ENCODE results near the gene DPP6. TPM values are rescaled to one million over a fixed set of nuclear protein-coding genes. Genes with fewer than 3 reads are reported as not detected.

DPP6 gene
- total and polyA plus RNA-seq, 2 of the 8 experiments (the other 6 are each of a cell fraction or from before 2014, with no cell fraction given): 4.7 to 6.8 TPM

DNA sequence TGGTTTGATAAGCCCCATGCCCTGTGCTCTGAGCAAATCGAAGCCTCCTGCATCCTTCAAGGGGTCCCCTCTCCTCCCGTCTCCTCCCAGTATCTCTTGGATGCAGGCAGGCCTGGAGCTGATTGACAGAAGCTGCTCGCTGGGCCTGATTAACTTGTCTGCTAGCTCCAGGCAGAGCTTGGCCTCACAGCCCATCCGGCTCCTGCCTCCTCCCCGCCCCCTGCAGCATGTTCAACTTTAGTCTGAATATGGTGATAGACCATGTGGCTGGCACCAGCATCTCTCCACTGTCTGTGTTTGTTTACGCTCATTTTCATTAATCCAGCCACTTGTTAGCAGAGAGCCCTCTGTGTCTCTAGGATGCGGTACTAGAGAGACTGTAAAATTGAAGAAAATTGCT, 432.2 kb downstream of the DPP6 start:
- H2BK5ac ChIP-seq (ENCODE audit: low read depth, low read length): no peak overlapping the region
- peaks cover 0 to 2% of the 10 kb centered on the region in 2 experiments for H4K20me1 ChIP-seq (replicated peaks in 1 of 2; ENCODE audit: control insufficient read depth in 1 of 2, insufficient read depth in 2 of 2, low read length in 2 of 2)
- ChIA-PET CTCF (ENCODE audit: partially characterized antibody) (interaction anchor here (0.8 to 1.7 kb wide), 4 partner anchors 8 to 19 kb away, joined by 3 to 7 read pairs (median 4); no protein-coding TSS in a partner anchor), POLR2A (ENCODE audit: partially characterized antibody) (no interaction called here)
- peaks cover 1% of the 10 kb centered on the region; the same call in 1 of the 2 replicates for H3K23me2 ChIP-seq (ENCODE audit: low read depth, low read length)
- H3K79me1 ChIP-seq (ENCODE audit: low read depth, low read length): no peaks in the 10 kb centered on the region
- H3K27me3 ChIP-seq (replicated peaks in 1 of 4; ENCODE audit: control insufficient read depth in 3 of 4, extremely low read depth in 1 of 4, insufficient read depth in 3 of 4, low read length in 3 of 4): no peaks in the 10 kb centered on the region
- no peak overlapping the region for H2BK20ac ChIP-seq (ENCODE audit: low read length)
- H3K36me3 ChIP-seq (ENCODE audit: control insufficient read depth in 2 of 4, insufficient read depth in 4 of 4, low read length in 3 of 4): no peaks in the 10 kb centered on the region
- no peaks in the 10 kb centered on the region for H3K79me2 ChIP-seq (ENCODE audit: control insufficient read depth in 1 of 2, insufficient read depth in 2 of 2, low read length in 2 of 2)
- no peak overlapping the region; the same call in 1 of the 2 replicates for H4K8ac ChIP-seq (ENCODE audit: extremely low read depth, insufficient read depth, low read length)
- H3K4me1 ChIP-seq (replicated peaks in 1 of 4; ENCODE audit: control insufficient read depth in 3 of 4, insufficient read depth in 4 of 4, low read length in 3 of 4): peaks cover 0 to 4% (median 2%) of the 10 kb centered on the region in 4 experiments; a peak in 3 of 7 replicates
- H3K4me2 ChIP-seq (ENCODE audit: insufficient read depth in 1 of 2, low read depth in 2 of 2, low read length in 2 of 2): no peak overlapping the region; a peak in 1 of 4 replicates
- H2BK12ac ChIP-seq (ENCODE audit: low read depth, low read length): no peak overlapping the region
- TF ChIP-seq POLR2AphosphoS5 (IDR thresholded peaks at IDR 0.05; ENCODE audit: low read depth, low read length) (no peak), CHD1 (IDR thresholded peaks at IDR 0.05; ENCODE audit: low read depth, low read length) (no peak), CBX8 (IDR thresholded peaks at IDR 0.05; ENCODE audit: borderline replicate concordance, low read depth, low read length) (no peak), RAD21 (IDR thresholded peaks at IDR 0.05 in 1 of 2, conservative IDR thresholded peaks at IDR 0.05 in 1 of 2; ENCODE audit: low read depth in 2 of 2, low read length in 2 of 2) (peak; percentile 12 to 14; a peak in 1 of 4 replicates), TCF12 (IDR thresholded peaks at IDR 0.05; ENCODE audit: low read depth, low read length) (no peak), NANOG (IDR thresholded peaks at IDR 0.05; ENCODE audit: insufficient read depth, low read depth, low read length, poor library complexity, severe bottlenecking) (no peak), GTF2F1 (IDR thresholded peaks at IDR 0.05; ENCODE audit: borderline replicate concordance, low read depth, low read length) (no peak)
- TF ChIP-seq, protein P1, sequence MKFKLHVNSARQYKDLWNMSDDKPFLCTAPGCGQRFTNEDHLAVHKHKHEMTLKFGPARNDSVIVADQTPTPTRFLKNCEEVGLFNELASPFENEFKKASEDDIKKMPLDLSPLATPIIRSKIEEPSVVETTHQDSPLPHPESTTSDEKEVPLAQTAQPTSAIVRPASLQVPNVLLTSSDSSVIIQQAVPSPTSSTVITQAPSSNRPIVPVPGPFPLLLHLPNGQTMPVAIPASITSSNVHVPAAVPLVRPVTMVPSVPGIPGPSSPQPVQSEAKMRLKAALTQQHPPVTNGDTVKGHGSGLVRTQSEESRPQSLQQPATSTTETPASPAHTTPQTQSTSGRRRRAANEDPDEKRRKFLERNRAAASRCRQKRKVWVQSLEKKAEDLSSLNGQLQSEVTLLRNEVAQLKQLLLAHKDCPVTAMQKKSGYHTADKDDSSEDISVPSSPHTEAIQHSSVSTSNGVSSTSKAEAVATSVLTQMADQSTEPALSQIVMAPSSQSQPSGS (IDR thresholded peaks at IDR 0.05; ENCODE audit: low read length): no peak
- TF ChIP-seq, protein P2, sequence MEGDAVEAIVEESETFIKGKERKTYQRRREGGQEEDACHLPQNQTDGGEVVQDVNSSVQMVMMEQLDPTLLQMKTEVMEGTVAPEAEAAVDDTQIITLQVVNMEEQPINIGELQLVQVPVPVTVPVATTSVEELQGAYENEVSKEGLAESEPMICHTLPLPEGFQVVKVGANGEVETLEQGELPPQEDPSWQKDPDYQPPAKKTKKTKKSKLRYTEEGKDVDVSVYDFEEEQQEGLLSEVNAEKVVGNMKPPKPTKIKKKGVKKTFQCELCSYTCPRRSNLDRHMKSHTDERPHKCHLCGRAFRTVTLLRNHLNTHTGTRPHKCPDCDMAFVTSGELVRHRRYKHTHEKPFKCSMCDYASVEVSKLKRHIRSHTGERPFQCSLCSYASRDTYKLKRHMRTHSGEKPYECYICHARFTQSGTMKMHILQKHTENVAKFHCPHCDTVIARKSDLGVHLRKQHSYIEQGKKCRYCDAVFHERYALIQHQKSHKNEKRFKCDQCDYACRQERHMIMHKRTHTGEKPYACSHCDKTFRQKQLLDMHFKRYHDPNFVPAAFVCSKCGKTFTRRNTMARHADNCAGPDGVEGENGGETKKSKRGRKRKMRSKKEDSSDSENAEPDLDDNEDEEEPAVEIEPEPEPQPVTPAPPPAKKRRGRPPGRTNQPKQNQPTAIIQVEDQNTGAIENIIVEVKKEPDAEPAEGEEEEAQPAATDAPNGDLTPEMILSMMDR (IDR thresholded peaks at IDR 0.05; ENCODE audit: control extremely low read depth in 1 of 3, insufficient read depth in 1 of 3, low read depth in 1 of 3, low read length in 3 of 3): no peak
- DNase-seq (ENCODE audit: low read depth in 1 of 2, low spot score in 2 of 2): peak in 1 of 2 experiments; percentile 57
- H3K18ac ChIP-seq (ENCODE audit: extremely low read depth, low read length): no peak overlapping the region
- no peak for FAIRE-seq
- H2AFZ ChIP-seq (ENCODE audit: low read length): no peak overlapping the region
- H3K23ac ChIP-seq (ENCODE audit: insufficient read length): no peak overlapping the region
- H3K27ac ChIP-seq (ENCODE audit: low read depth, low read length): no peak overlapping the region
- H3K9ac ChIP-seq (replicated peaks in 1 of 4; ENCODE audit: extremely low read depth in 1 of 4, low read depth in 3 of 4, low read length in 3 of 4): no peak overlapping the region
- no peak overlapping the region for H3K4me3 ChIP-seq (ENCODE audit: extremely low read depth in 1 of 4, insufficient read depth in 2 of 4, low read depth in 3 of 4, low read length in 4 of 4)
- H4K5ac ChIP-seq (ENCODE audit: insufficient read length, low read depth, low read length): no peak overlapping the region
- H3K56ac ChIP-seq (replicated peaks; ENCODE audit: insufficient read length, low read depth, low read length): no peak overlapping the region
- H3K4ac ChIP-seq (replicated peaks; ENCODE audit: insufficient read length, low read depth, low read length): no peak overlapping the region
- 81% methylated on average over 7 of the region's 7 CpGs; no CpG with 5 or more reads in 1 of the 2 experiments for WGBS, 2 experiments (ENCODE audit: extremely low coverage in 1 of 2, insufficient coverage in 1 of 2, insufficient read length in 1 of 2, insufficient replicate concordance in 2 of 2, low coverage in 1 of 2, low lambda C conversion rate in 2 of 2, missing lambda C conversion rate in 1 of 2)
- no peak overlapping the region for H4K91ac ChIP-seq (replicated peaks; ENCODE audit: insufficient read length, low read length)
- H2AK5ac ChIP-seq (ENCODE audit: low read depth, low read length): no peak overlapping the region
- H2BK120ac ChIP-seq (replicated peaks; ENCODE audit: low read depth, low read length): no peak overlapping the region
- H3K9me3 ChIP-seq (ENCODE audit: insufficient read depth in 2 of 2, low read depth in 1 of 2, low read length in 1 of 2): no peaks in the 10 kb centered on the region
- no peak overlapping the region for H2BK15ac ChIP-seq (ENCODE audit: low read length)
- no peak overlapping the region for H3K14ac ChIP-seq (ENCODE audit: insufficient read length)
